Astrocyte (in vitro differentiated cells and primary cell): ENCODE measurements around the gene GIGYF1. TPM values are rescaled to one million over a fixed set of nuclear protein-coding genes. Genes with fewer than 3 reads are reported as not detected.

Source experiments
- DNase-seq: peaks from one replicate; pipeline ENCODE4 v3.0.0-alpha.2; 2010; ENCODE audit warnings: low read depth
- FAIRE-seq: peaks from 2 replicates; lab custom pipeline; 2011; peaks lifted over from hg19 to GRCh38; lab: Jason Lieb, UNC
- H2AFZ ChIP-seq: 2 replicates; pipeline ENCODE4 v1.6.0; 2012; ENCODE audit warnings: low read depth, low read length, inconsistent platforms
- H3K27ac ChIP-seq: 2 replicates; pipeline ENCODE4 v1.5.1; 2011; ENCODE audit warnings: low read depth, low read length, inconsistent platforms
- H3K27me3 ChIP-seq: 2 replicates; pipeline ENCODE4 v1.6.0; 2011; ENCODE audit warnings: low read length, inconsistent platforms; ENCODE audit not compliant: insufficient read depth
- H3K36me3 ChIP-seq: 2 replicates; pipeline ENCODE4 v1.5.1; 2011; ENCODE audit warnings: low read length, inconsistent platforms; ENCODE audit not compliant: insufficient read depth
- H3K4me1 ChIP-seq: 2 replicates; pipeline ENCODE4 v1.5.1; 2011; ENCODE audit warnings: low read length, inconsistent platforms; ENCODE audit not compliant: insufficient read depth
- H3K4me2 ChIP-seq: 2 replicates; pipeline ENCODE4 v1.6.0; 2012; ENCODE audit warnings: low read length, inconsistent platforms
- H3K4me3 ChIP-seq: 2 replicates; pipeline ENCODE4 v1.5.1; 2011; ENCODE audit warnings: low read depth, mild to moderate bottlenecking, low read length, inconsistent platforms; ENCODE audit not compliant: insufficient read depth
- H3K79me2 ChIP-seq: 2 replicates; pipeline ENCODE4 v1.6.0; 2012; ENCODE audit warnings: mild to moderate bottlenecking, low read length, inconsistent platforms; ENCODE audit not compliant: insufficient read depth
- H3K9ac ChIP-seq: 2 replicates; pipeline ENCODE4 v1.6.0; 2012; ENCODE audit warnings: mild to moderate bottlenecking, low read length, inconsistent platforms
- H3K9me3 ChIP-seq: 2 replicates; pipeline ENCODE4 v1.5.1; 2012; ENCODE audit warnings: low read depth, mild to moderate bottlenecking, low read length, inconsistent platforms; ENCODE audit not compliant: insufficient read depth
- H4K20me1 ChIP-seq: 2 replicates; pipeline ENCODE4 v1.6.0; 2012; ENCODE audit warnings: low read length, inconsistent platforms; ENCODE audit not compliant: insufficient read depth
- H3K27ac Mint-ChIP-seq: one replicate; pipeline ENCODE4 v1.8.0; 2021; ENCODE audit warnings: mild to moderate bottlenecking, mixed read lengths; ENCODE audit not compliant: unreplicated experiment
- H3K27me3 Mint-ChIP-seq: one replicate; pipeline ENCODE4 v1.8.0; 2021; ENCODE audit warnings: low read depth, mixed read lengths; ENCODE audit not compliant: unreplicated experiment
- H3K36me3 Mint-ChIP-seq: one replicate; pipeline ENCODE4 v1.8.0; 2021; ENCODE audit warnings: low read depth, mixed read lengths; ENCODE audit not compliant: unreplicated experiment
- H3K4me1 Mint-ChIP-seq: one replicate; pipeline ENCODE4 v1.8.0; 2021; ENCODE audit warnings: low read depth, mixed read lengths; ENCODE audit not compliant: unreplicated experiment
- H3K4me3 Mint-ChIP-seq: one replicate; pipeline ENCODE4 v1.8.0; 2021; ENCODE audit warnings: mild to moderate bottlenecking, moderate library complexity, mixed read lengths; ENCODE audit not compliant: unreplicated experiment
- H3K9me3 Mint-ChIP-seq: one replicate; pipeline ENCODE4 v1.8.0; 2021; ENCODE audit warnings: mild to moderate bottlenecking, mixed read lengths; ENCODE audit not compliant: unreplicated experiment
- CTCF ChIP-seq: IDR thresholded peaks from 2 replicates; pipeline ENCODE4 v1.5.1; 2011; ENCODE audit warnings: low read depth, mild to moderate bottlenecking, inconsistent platforms, low read length, moderate library complexity; ENCODE audit not compliant: insufficient read depth
- EZH2 ChIP-seq: IDR thresholded peaks from 2 replicates; pipeline ENCODE4 v1.6.1; 2012; ENCODE audit warnings: mild to moderate bottlenecking, low read length, inconsistent platforms; ENCODE audit not compliant: insufficient read depth
- total RNA-seq: library from RNA; stranded (reverse); gene quantifications from 2 replicates; pipeline ENCODE4 v1.2.1, GENCODE V29; 2021

GIGYF1 gene
- total RNA-seq, 1 donor from 2014 or later, result 23.2 TPM

DNA sequence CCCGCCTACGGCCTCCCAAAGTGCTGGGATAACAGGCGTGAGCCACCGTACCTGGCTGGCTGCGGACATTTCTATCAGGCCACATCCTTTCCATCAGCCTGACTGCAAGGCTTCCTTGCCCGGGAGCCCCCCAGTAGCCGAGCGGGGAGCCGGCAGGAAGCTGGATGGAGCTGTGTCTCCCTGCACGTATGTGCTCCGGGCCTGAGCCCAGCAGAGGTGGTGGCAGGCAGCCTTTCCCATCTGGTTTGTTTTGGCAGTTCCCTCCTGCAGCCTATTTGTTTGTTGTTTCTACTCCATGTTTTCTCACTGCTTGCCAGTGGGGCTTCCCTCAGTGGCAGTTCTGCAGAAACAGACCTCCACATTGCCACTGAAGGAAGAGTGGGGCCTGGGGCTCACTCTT lies 17.3 kb upstream of the GIGYF1 start:
- H3K9ac ChIP-seq, result no peak overlapping the region
- H3K36me3 ChIP-seq, result peaks cover 6% of the 10 kb centered on the region
- H3K79me2 ChIP-seq, result peaks cover 20% of the 10 kb centered on the region
- H3K9me3 Mint-ChIP-seq, result peaks cover 6% of the 10 kb centered on the region
- no peaks in the 10 kb centered on the region for H3K9me3 ChIP-seq
- no peak overlapping the region for H3K4me3 Mint-ChIP-seq
- peaks cover 8% of the 10 kb centered on the region for H3K4me1 ChIP-seq
- DNase-seq (no peak), FAIRE-seq (no peak)
- no peak overlapping the region for H3K27ac Mint-ChIP-seq
- H2AFZ ChIP-seq, result no peak overlapping the region
- no peaks in the 10 kb centered on the region for H3K36me3 Mint-ChIP-seq
- peaks cover 12% of the 10 kb centered on the region for H4K20me1 ChIP-seq
- no peak overlapping the region for H3K27ac ChIP-seq
- peaks cover 7% of the 10 kb centered on the region for H3K27me3 Mint-ChIP-seq
- H3K27me3 ChIP-seq, result no peaks in the 10 kb centered on the region
- H3K4me2 ChIP-seq, result no peak overlapping the region
- TF ChIP-seq EZH2 (no peak), CTCF (no peak)
- no peak overlapping the region for H3K4me3 ChIP-seq
- H3K4me1 Mint-ChIP-seq, result no peaks in the 10 kb centered on the region

DNA sequence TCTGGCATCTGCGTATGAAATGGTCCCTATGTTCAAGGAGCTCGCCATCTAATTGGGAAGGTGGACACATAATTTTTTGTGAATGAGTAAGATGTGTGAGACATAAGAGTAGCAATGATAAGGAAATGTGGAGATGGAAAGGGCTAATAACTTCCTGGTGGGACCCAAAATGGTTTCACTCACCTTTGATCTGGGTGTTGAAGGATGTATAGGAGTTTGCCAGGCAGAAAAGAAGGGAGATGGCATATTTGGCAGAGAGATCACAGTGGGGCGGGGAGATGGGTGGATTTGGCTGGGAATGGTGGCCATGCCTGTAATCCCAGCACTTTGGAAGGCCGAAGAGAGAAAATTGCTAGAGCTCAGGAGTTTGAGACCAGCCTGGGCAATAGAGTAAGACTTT lies 16.4 kb upstream of the GIGYF1 start:
- peaks cover 12% of the 10 kb centered on the region for H4K20me1 ChIP-seq
- Mint-ChIP-seq H3K27me3 (peaks cover 5% of the 10 kb centered on the region), H3K4me3 (no peak overlapping the region), H3K27ac (no peak overlapping the region), H3K4me1 (no peaks in the 10 kb centered on the region), H3K36me3 (no peaks in the 10 kb centered on the region), H3K9me3 (peaks cover 3% of the 10 kb centered on the region)
- no peak overlapping the region for H2AFZ ChIP-seq
- no peaks in the 10 kb centered on the region for H3K27me3 ChIP-seq
- H3K79me2 ChIP-seq, result peaks cover 24% of the 10 kb centered on the region
- no peak overlapping the region for H3K4me2 ChIP-seq
- peaks cover 6% of the 10 kb centered on the region for H3K36me3 ChIP-seq
- no peak overlapping the region for H3K27ac ChIP-seq
- peaks cover 8% of the 10 kb centered on the region for H3K4me1 ChIP-seq
- DNase-seq (no peak), FAIRE-seq (no peak)
- TF ChIP-seq EZH2 (no peak), CTCF (no peak)
- no peaks in the 10 kb centered on the region for H3K9me3 ChIP-seq
- H3K4me3 ChIP-seq, result no peak overlapping the region
- H3K9ac ChIP-seq, result no peak overlapping the region

GRCh38 chr7:100708395-100708794 lies 14.3 kb upstream of the GIGYF1 start:
- no peak for TF ChIP-seq EZH2
- TF ChIP-seq CTCF, result no peak
- peaks cover 12% of the 10 kb centered on the region for H4K20me1 ChIP-seq
- Mint-ChIP-seq H3K36me3 (no peaks in the 10 kb centered on the region), H3K4me3 (no peak overlapping the region), H3K4me1 (no peaks in the 10 kb centered on the region), H3K9me3 (no peaks in the 10 kb centered on the region), H3K27ac (no peak overlapping the region), H3K27me3 (no peaks in the 10 kb centered on the region)
- H3K4me3 ChIP-seq, result no peak overlapping the region
- DNase-seq, result no peak
- H3K36me3 ChIP-seq, result peaks cover 6% of the 10 kb centered on the region
- H3K9me3 ChIP-seq, result no peaks in the 10 kb centered on the region
- H3K27me3 ChIP-seq, result no peaks in the 10 kb centered on the region
- H3K27ac ChIP-seq, result no peak overlapping the region
- peaks cover 24% of the 10 kb centered on the region for H3K79me2 ChIP-seq
- H2AFZ ChIP-seq, result no peak overlapping the region
- FAIRE-seq, result no peak
- peaks cover 8% of the 10 kb centered on the region for H3K4me1 ChIP-seq
- no peak overlapping the region for H3K4me2 ChIP-seq
- H3K9ac ChIP-seq, result no peak overlapping the region
